Smooth muscle cell (in vitro differentiated cells): ENCODE results near the gene PPP6R1. TPM values are rescaled to one million over a fixed set of nuclear protein-coding genes. Genes with fewer than 3 reads are reported as not detected.

Source experiments
- DNase-seq: peaks from one replicate; lab custom pipeline; 2025; ENCODE audit not compliant: unreplicated experiment; lab: John Stamatoyannopoulos, UW
- H2AFZ ChIP-seq: fragments of 200-600 bp; sonication (generic); 2 replicates; pipeline ENCODE4 v1.6.0; 2016; ENCODE audit warnings: antibody characterized with exemption, low read depth, mild to moderate bottlenecking
- H3F3A ChIP-seq: fragments of 200-600 bp; sonication (generic); 2 replicates; pipeline ENCODE4 v1.6.0; 2017; ENCODE audit warnings: antibody characterized with exemption, low read depth
- H3K27ac ChIP-seq: fragments of 200-600 bp; sonication (generic); 2 replicates; pipeline ENCODE4 v1.5.1; 2016; ENCODE audit warnings: low read depth, mild to moderate bottlenecking
- H3K27me3 ChIP-seq: fragments of 200-600 bp; sonication (generic); 2 replicates; pipeline ENCODE4 v1.6.1; 2016; ENCODE audit warnings: low read depth, mild to moderate bottlenecking
- H3K36me3 ChIP-seq: fragments of 200-600 bp; sonication (generic); 2 replicates; pipeline ENCODE4 v1.5.1; 2016; ENCODE audit warnings: low read depth
- H3K4me1 ChIP-seq: fragments of 200-600 bp; sonication (generic); 2 replicates; pipeline ENCODE4 v1.5.1; 2016; ENCODE audit warnings: low read depth
- H3K4me2 ChIP-seq: fragments of 200-600 bp; sonication (generic); 2 replicates; pipeline ENCODE4 v1.6.0; 2016; ENCODE audit warnings: mild to moderate bottlenecking
- H3K4me3 ChIP-seq: fragments of 200-600 bp; sonication (generic); 2 replicates; pipeline ENCODE4 v1.5.1; 2016; ENCODE audit warnings: mild to moderate bottlenecking
- H3K79me2 ChIP-seq: fragments of 200-600 bp; sonication (generic); 2 replicates; pipeline ENCODE4 v1.6.0; 2016; ENCODE audit warnings: low read depth, mild to moderate bottlenecking
- H3K9ac ChIP-seq: fragments of 200-600 bp; sonication (generic); 2 replicates; pipeline ENCODE4 v1.6.0; 2016; ENCODE audit warnings: low read depth
- H3K9me3 ChIP-seq: fragments of 200-600 bp; sonication (generic); replicated peaks from 2 replicates; pipeline ENCODE4 v1.5.1; 2016; ENCODE audit warnings: low read depth
- H4K20me1 ChIP-seq: fragments of 200-600 bp; sonication (generic); 2 replicates; pipeline ENCODE4 v1.6.0; 2016; ENCODE audit warnings: low read depth
- CTCF ChIP-seq: fragments of 200-600 bp; sonication (generic); IDR thresholded peaks from 2 replicates; pipeline ENCODE4 v1.5.1; 2017; ENCODE audit warnings: borderline replicate concordance, mild to moderate bottlenecking, antibody characterized with exemption; ENCODE audit not compliant: insufficient read depth, poor library complexity, severe bottlenecking
- WGBS: methylation state at CpG from one replicate; pipeline ENCODE4 v1.1.7; 2016; ENCODE audit warnings: low lambda C conversion rate; 5-methylcytosine and 5-hydroxymethylcytosine counted together
- polyA plus RNA-seq: library from polyadenylated mRNA; unstranded; fragments of >200 nt; fragmentation: Nextera tagmentation; extraction: Ambion mirVana; gene quantifications from 2 replicates; pipeline ENCODE4 v1.2.1, GENCODE V29; 2016
- total RNA-seq: library from RNA; depleted of rRNA; stranded (reverse); fragments of >200 nt; gene quantifications from 2 replicates; pipeline ENCODE4 v1.2.3, GENCODE V29; 2014

PPP6R1 gene
- total and polyA plus RNA-seq, 2 experiments from 2014 or later, result 31.1 to 58.0 TPM

DNA sequence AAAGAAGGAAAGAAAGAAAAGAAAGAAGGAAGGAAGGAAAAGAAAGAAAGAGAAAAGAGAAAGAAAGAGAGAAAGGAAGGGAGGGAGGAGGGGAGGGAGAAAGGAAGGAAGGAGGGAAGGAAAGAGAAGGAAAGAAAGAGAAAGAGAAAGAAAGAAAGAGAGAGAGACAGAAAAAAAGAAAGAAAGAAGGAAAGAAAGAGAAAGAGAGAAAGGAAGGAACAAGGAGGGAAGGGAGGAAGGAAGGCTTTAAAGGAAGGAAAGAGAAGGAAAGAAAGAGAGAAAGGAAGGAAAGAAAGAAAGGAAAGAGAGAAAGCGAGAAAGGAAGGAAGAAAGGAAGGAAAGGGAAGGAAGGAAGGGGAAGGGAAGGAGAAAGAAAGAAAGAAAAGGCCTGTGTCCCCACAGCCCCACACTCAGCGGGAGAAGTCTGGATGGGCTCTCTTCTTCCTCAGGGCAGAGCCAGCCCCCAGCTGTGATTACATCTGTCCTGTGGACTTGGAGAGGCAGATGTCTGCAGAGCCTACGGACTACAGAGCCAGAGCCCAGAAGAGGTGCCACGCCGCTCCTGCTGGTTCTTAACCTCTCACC is 59.1 kb downstream of the PPP6R1 start:
- no peaks in the 10 kb centered on the region for H3K4me1 ChIP-seq
- H3K27me3 ChIP-seq, result no peaks in the 10 kb centered on the region
- H3K36me3 ChIP-seq, result no peaks in the 10 kb centered on the region
- TF ChIP-seq CTCF, result no peak
- no peaks in the 10 kb centered on the region for H3F3A ChIP-seq
- no peak for DNase-seq
- no peaks in the 10 kb centered on the region for H3K9me3 ChIP-seq
- H4K20me1 ChIP-seq, result no peaks in the 10 kb centered on the region
- no peak overlapping the region for H3K4me3 ChIP-seq
- no peak overlapping the region for H3K27ac ChIP-seq
- H3K79me2 ChIP-seq, result no peaks in the 10 kb centered on the region
- H2AFZ ChIP-seq, result no peak overlapping the region
- H3K4me2 ChIP-seq, result no peak overlapping the region
- H3K9ac ChIP-seq, result no peak overlapping the region
- 73% methylated on average over 5 of the region's 5 CpGs for WGBS

DNA sequence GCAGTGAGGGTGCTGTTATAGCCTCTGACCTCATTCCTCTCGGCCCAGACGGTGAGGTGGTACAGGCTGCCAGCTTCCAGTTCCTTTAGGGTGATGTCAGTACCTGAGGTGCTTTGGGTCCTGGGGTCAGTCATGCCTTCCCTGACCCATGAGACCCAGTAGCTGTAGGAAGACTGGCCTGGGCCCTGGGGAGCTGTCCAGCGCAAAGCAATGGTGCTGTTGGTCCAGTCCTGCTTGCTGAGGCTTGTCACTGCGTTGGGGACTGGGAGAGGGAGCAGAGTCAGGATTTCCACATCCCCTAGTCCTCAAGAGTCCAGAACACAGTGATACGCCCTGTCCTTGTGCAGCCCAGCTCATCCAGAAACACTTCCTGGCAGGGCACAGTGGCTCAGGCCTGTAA is 60.2 kb downstream of the PPP6R1 start:
- H3K4me1 ChIP-seq, result no peaks in the 10 kb centered on the region
- H3K79me2 ChIP-seq, result no peaks in the 10 kb centered on the region
- H2AFZ ChIP-seq, result no peak overlapping the region
- H3K4me2 ChIP-seq, result no peak overlapping the region
- no peak overlapping the region for H3K27ac ChIP-seq
- TF ChIP-seq CTCF, result no peak
- no peaks in the 10 kb centered on the region for H3F3A ChIP-seq
- no peaks in the 10 kb centered on the region for H3K9me3 ChIP-seq
- H3K36me3 ChIP-seq, result no peaks in the 10 kb centered on the region
- H3K4me3 ChIP-seq, result no peak overlapping the region
- H3K9ac ChIP-seq, result no peak overlapping the region
- H3K27me3 ChIP-seq, result no peaks in the 10 kb centered on the region
- DNase-seq, result no peak
- WGBS, result 71% methylated on average over 5 of the region's 5 CpGs
- no peaks in the 10 kb centered on the region for H4K20me1 ChIP-seq

GRCh38 chr19:55197528-55197927 is 61.3 kb downstream of the PPP6R1 start:
- no peaks in the 10 kb centered on the region for H3K79me2 ChIP-seq
- H3K27me3 ChIP-seq, result no peaks in the 10 kb centered on the region
- H3K9me3 ChIP-seq, result no peaks in the 10 kb centered on the region
- no peak overlapping the region for H3K4me2 ChIP-seq
- H3K4me1 ChIP-seq, result no peaks in the 10 kb centered on the region
- H3K27ac ChIP-seq, result no peak overlapping the region
- H3K9ac ChIP-seq, result no peak overlapping the region
- no peaks in the 10 kb centered on the region for H3F3A ChIP-seq
- no peak for TF ChIP-seq CTCF
- no peak overlapping the region for H3K4me3 ChIP-seq
- no peak overlapping the region for H2AFZ ChIP-seq
- DNase-seq, result no peak
- no peaks in the 10 kb centered on the region for H3K36me3 ChIP-seq
- WGBS, result 69% methylated on average over 4 of the region's 4 CpGs
- H4K20me1 ChIP-seq, result no peaks in the 10 kb centered on the region

- no peak overlapping the region for H3K4me2 ChIP-seq
- H3K36me3 ChIP-seq, result no peaks in the 10 kb centered on the region
- H3K27ac ChIP-seq, result no peak overlapping the region
- H2AFZ ChIP-seq, result no peak overlapping the region
- H3K4me3 ChIP-seq, result no peak overlapping the region
- no peak for DNase-seq
- no peaks in the 10 kb centered on the region for H3F3A ChIP-seq
- H3K79me2 ChIP-seq, result no peaks in the 10 kb centered on the region
- no peaks in the 10 kb centered on the region for H3K27me3 ChIP-seq
- H3K9me3 ChIP-seq, result no peaks in the 10 kb centered on the region
- TF ChIP-seq CTCF, result no peak
- no peaks in the 10 kb centered on the region for H4K20me1 ChIP-seq
- WGBS, result 86% methylated on average over 10 of the region's 10 CpGs
- H3K4me1 ChIP-seq, result no peaks in the 10 kb centered on the region
- H3K9ac ChIP-seq, result no peak overlapping the region
Measured at GRCh38 chr19:55196803-55197202, 62.0 kb downstream of the PPP6R1 start.
